H1 (cell line): Measurements from ENCODE around the gene SPPL3. TPM values are rescaled to one million over a fixed set of nuclear protein-coding genes. Genes with fewer than 3 reads are reported as not detected.

Source experiments
- ASH2L ChIP-seq: fragments of 200-600, 300-600 bp; sonication (generic); IDR thresholded peaks from one replicate; pipeline ENCODE4 v1.7.1; 2017; ENCODE audit warnings: low read length
- CTBP2 ChIP-seq: IDR thresholded peaks from 2 replicates; pipeline ENCODE4 v1.7.0; 2011; ENCODE audit warnings: borderline replicate concordance, mild to moderate bottlenecking, moderate library complexity, mixed read lengths, low read length; ENCODE audit not compliant: insufficient read depth, insufficient read length
- CTCF ChIP-seq, 3 experiments: IDR thresholded peaks; 1 replicate in 2 of 3; 2 replicates in 1 of 3; pipeline versions ENCODE4 v1.5.1 to v1.6.1; 2011; ENCODE audit warnings: low read length in 3 of 3, mild to moderate bottlenecking in 3 of 3, inconsistent platforms in 2 of 3, low read depth in 1 of 3, moderate library complexity in 1 of 3; ENCODE audit not compliant: insufficient read depth in 1 of 3; ENCODE audit errors: control extremely low read depth in 1 of 3
- HDAC6 ChIP-seq: IDR thresholded peaks from one replicate; pipeline ENCODE4 v1.7.1; 2012; ENCODE audit warnings: low read depth, mild to moderate bottlenecking, inconsistent platforms, low read length, moderate library complexity
- SP1 ChIP-seq: IDR thresholded peaks from 2 replicates; pipeline ENCODE4 v1.6.1; 2011; ENCODE audit warnings: low read depth, low read length
- polyA plus RNA-seq, 7 experiments: library from polyadenylated mRNA; depleted of rRNA in 3 of 7; stranded (reverse) in 5 of 7; unstranded in 2 of 7; fragments of >200 nt in 5 of 7; fragments of 200-250 nt in 2 of 7; gene quantifications; 1 replicate in 5 of 7; 2 replicates in 1 of 7; 4 replicates in 1 of 7; pipeline versions ENCODE4 v1.2.1 to v1.2.3, GENCODE V29; 2011 to 2013; ENCODE audit warnings: missing spikeins in 2 of 7, mixed read lengths in 2 of 7
- total RNA-seq: library from RNA; stranded (reverse); fragmentation: NEBNext Ultra II Directional; extraction: Animal tissue kit (Norgen Biotek cat#: 25700); gene quantifications from 2 replicates; pipeline ENCODE4 v1.2.1, GENCODE V29; 2021

The SPPL3 gene
- total and polyA plus RNA-seq, 2 of the 8 experiments (the other 6 are each of a cell fraction or from before 2014, with no cell fraction given) = 27.3 to 48.4 TPM

DNA sequence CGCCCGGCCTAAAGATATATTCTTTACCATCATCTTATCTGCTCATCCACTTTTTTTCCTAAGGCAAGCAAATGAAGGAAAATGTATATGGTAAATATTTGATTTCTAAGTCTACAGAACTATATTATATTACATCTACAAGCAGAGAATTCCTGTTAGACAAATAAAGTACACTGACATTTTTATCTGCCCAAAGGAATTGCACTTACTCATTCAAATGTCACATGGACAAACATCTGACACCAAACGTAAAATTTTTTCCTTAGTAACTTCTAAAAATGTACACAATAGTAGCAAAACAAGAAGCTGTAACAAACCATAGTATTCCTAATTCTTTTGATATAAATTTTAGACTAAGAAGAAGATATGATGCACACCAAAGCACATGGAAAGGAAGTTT, 51.0 kb downstream of the SPPL3 start (continued):
- TF ChIP-seq CTCF (IDR thresholded peaks at IDR 0.05; ENCODE audit: control extremely low read depth in 1 of 3, insufficient read depth in 1 of 3, low read depth in 1 of 3, low read length in 3 of 3) = no peak
- no peak for TF ChIP-seq HDAC6
- no peak for TF ChIP-seq SP1
- TF ChIP-seq ASH2L = no peak
- TF ChIP-seq CTBP2 = no peak
